Calu3 (cell line): Measurements from ENCODE around the gene AGA. TPM values are rescaled to one million over a fixed set of nuclear protein-coding genes. Genes with fewer than 3 reads are reported as not detected.

Experiments used
- BruUV-seq: library from RNA; stranded (reverse); fragments of 400-500 nt; replicated peaks from 2 replicates; lab custom pipeline; 2021; lab: Mats Ljungman, UMichigan
- CTCF ChIA-PET: fragments of 300-600 bp; sonication (Branson Sonifier 250); formaldehyde crosslinking; loops from one replicate; lab custom pipeline; 2022; ENCODE audit warnings: antibody characterized with exemption; lab: Charles Lee
- DNase-seq: peaks from one replicate; pipeline ENCODE4 v3.0.0; 2022
- H3K27ac Mint-ChIP-seq: one replicate; pipeline ENCODE4 v1.8.0; 2022; ENCODE audit warnings: mixed read lengths; ENCODE audit not compliant: unreplicated experiment
- H3K27me3 Mint-ChIP-seq: one replicate; pipeline ENCODE4 v1.8.0; 2022; ENCODE audit warnings: mixed read lengths; ENCODE audit not compliant: unreplicated experiment
- H3K36me3 Mint-ChIP-seq: one replicate; pipeline ENCODE4 v1.8.0; 2022; ENCODE audit warnings: mild to moderate bottlenecking, moderate library complexity, mixed read lengths; ENCODE audit not compliant: insufficient read depth, unreplicated experiment
- H3K4me1 Mint-ChIP-seq: one replicate; pipeline ENCODE4 v1.8.0; 2022; ENCODE audit warnings: mild to moderate bottlenecking, low read depth, mixed read lengths; ENCODE audit not compliant: unreplicated experiment
- H3K4me3 Mint-ChIP-seq: one replicate; pipeline ENCODE4 v1.8.0; 2022; ENCODE audit warnings: mild to moderate bottlenecking, low read depth, moderate library complexity, mixed read lengths; ENCODE audit not compliant: unreplicated experiment
- H3K9me3 Mint-ChIP-seq: one replicate; pipeline ENCODE4 v1.8.0; 2022; ENCODE audit warnings: low read depth, mixed read lengths; ENCODE audit not compliant: unreplicated experiment
- CTCF ChIP-seq: fragments of 200-600 bp; IDR thresholded peaks from one replicate; pipeline ENCODE4 v1.8.0; 2022; ENCODE audit warnings: antibody characterized with exemption; ENCODE audit not compliant: unreplicated experiment
- intact Hi-C: fragments of 100-400 bp; cut with micrococcal nuclease; formaldehyde crosslinking; loops from one replicate; pipeline ENCODE4 v1.10.0; 2022; ENCODE audit not compliant: unreplicated experiment
- total RNA-seq: library from RNA; stranded (reverse); gene quantifications from 2 replicates; pipeline ENCODE4 v1.2.3, GENCODE V29; 2022

The AGA gene
- total RNA-seq, 1 experiment from 2014 or later: 21.5 TPM

- CTCF ChIA-PET: interaction anchor here (1.5 kb wide), 1 partner anchor 41 kb away, joined by 5 read pairs; the partner anchor contains the start of gene AGA
- Mint-ChIP-seq H3K27ac (no peak overlapping the region), H3K4me1 (peaks cover 49% of the 10 kb centered on the region), H3K4me3 (no peak overlapping the region), H3K9me3 (no peaks in the 10 kb centered on the region), H3K36me3 (no peaks in the 10 kb centered on the region), H3K27me3 (no peaks in the 10 kb centered on the region)
- TF ChIP-seq CTCF: no peak
- no peak for DNase-seq
- BruUV-seq: no TSS peak
- intact Hi-C loops: loop anchor here (5.0 kb wide), 1 partner anchor 36 kb away; no protein-coding TSS in a partner anchor
Measured at GRCh38 chr4:177483271-177483670, 41.0 kb upstream of the AGA start.

GRCh38 chr4:177482367-177482766 is 40.1 kb upstream of the AGA start:
- intact Hi-C loops: loop anchor here (5.0 kb wide), 1 partner anchor 35 kb away; no protein-coding TSS in a partner anchor
- Mint-ChIP-seq H3K4me3 (no peak overlapping the region), H3K4me1 (peaks cover 44% of the 10 kb centered on the region), H3K9me3 (no peaks in the 10 kb centered on the region), H3K27me3 (no peaks in the 10 kb centered on the region), H3K36me3 (no peaks in the 10 kb centered on the region), H3K27ac (no peak overlapping the region)
- CTCF ChIA-PET: no interaction called here
- TF ChIP-seq CTCF: no peak
- DNase-seq: no peak
- no TSS peak for BruUV-seq

GRCh38 chr4:177480795-177481194 is 38.6 kb upstream of the AGA start:
- BruUV-seq: no TSS peak
- no peak for DNase-seq

GRCh38 chr4:177479063-177479462 is 36.8 kb upstream of the AGA start:
- Mint-ChIP-seq H3K4me1 (peaks cover 11% of the 10 kb centered on the region), H3K27me3 (no peaks in the 10 kb centered on the region), H3K36me3 (no peaks in the 10 kb centered on the region), H3K9me3 (no peaks in the 10 kb centered on the region), H3K27ac (no peak overlapping the region), H3K4me3 (no peak overlapping the region)
- intact Hi-C loops: no loop called here
- CTCF ChIA-PET: no interaction called here
- no peak for DNase-seq
- BruUV-seq: no TSS peak
- no peak for TF ChIP-seq CTCF

More at GRCh38 chr4:177480795-177481194, 38.6 kb upstream of the AGA start:
- Mint-ChIP-seq H3K27ac (no peak overlapping the region), H3K27me3 (no peaks in the 10 kb centered on the region), H3K9me3 (no peaks in the 10 kb centered on the region), H3K36me3 (no peaks in the 10 kb centered on the region), H3K4me3 (no peak overlapping the region), H3K4me1 (peaks cover 28% of the 10 kb centered on the region)
- CTCF ChIA-PET: interaction anchor here (0.9 kb wide), 1 partner anchor 75 kb away, joined by 3 read pairs; no protein-coding TSS in a partner anchor
- intact Hi-C loops: loop anchor here (5.0 kb wide), 1 partner anchor 33 kb away; no protein-coding TSS in a partner anchor
- TF ChIP-seq CTCF: no peak
